UCSD-AML1 (cell line): ENCODE measurements around the gene PTPA.

ENCODE experiments used
- DNase-seq: peaks from one replicate; lab custom pipeline; 2025; ENCODE audit not compliant: unreplicated experiment; lab: John Stamatoyannopoulos, UW

PTPA gene

DNA sequence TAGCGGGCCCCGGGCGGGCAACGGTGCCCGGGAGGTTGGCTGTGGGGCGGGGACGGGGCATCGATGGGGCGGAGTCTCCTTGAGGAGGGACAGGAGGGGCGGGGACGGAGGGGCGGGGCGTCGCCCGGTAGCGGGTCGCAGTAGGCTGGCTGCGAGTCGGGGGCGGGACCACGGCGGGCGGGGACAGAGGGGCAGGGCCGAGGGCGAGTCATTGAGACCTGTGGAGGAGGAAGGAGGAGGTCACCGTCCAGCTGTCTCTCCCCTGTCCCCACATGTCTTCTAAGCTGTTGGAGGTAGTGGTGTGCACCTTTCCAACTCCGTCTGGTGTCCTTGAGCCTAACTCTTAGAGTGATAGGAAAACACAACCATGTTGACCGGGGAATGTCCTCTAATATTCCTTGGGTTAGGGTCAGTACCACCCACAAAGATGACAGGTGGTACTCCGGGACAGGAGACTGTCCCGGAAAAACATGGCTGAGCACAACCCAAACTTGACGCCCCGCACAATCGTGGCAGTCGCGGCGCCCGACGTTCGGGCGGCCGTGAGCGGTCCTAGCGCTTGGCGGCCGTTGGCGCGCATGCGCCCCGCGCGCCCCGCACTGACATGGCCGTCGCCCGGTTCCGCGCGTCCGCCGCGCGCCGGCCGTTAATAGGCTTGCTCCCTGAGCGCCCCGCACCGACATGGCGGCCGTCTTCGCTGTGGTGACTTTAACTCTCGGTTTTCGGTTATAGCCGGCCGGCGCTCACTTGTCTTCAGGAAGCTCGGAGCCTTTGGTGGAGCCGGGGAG is at the start of gene PTPA, which contains the start of gene CRAT:
TSS of gene PTPA (plus strand) at position 676 of the 788 bp plus-strand sequence. CDS start 186 bp downstream, outside the sequence.
TSS of gene CRAT (minus strand) at position 54 of the 788 bp plus-strand sequence. CDS start 284 bp downstream, outside the sequence.
- DNase-seq: peak; percentile 94

DNA sequence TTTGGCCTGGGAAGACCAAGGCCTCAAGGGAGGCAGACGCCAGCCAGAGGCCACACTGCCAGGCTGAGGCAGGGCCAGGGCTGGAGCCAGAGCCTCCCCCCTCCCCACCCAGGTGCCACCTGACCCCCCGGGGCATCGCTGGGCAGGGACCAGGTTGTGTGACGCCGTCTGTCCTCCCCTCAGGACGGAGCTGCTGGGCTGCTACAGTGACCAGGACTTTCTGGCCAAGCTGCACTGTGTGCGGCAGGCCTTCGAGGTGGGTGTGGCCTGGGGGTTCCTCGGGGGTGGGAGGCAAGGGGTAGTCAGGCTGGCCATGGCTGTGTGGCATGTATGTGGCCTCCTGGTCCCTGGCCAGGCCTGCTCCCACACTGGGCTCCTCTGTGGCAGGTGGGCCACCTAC is 48.2 kb upstream of the PTPA start:
- DNase-seq: no peak

GRCh38 chr9:129064499-129064908 is 46.7 kb upstream of the PTPA start:
- no peak for DNase-seq

DNA sequence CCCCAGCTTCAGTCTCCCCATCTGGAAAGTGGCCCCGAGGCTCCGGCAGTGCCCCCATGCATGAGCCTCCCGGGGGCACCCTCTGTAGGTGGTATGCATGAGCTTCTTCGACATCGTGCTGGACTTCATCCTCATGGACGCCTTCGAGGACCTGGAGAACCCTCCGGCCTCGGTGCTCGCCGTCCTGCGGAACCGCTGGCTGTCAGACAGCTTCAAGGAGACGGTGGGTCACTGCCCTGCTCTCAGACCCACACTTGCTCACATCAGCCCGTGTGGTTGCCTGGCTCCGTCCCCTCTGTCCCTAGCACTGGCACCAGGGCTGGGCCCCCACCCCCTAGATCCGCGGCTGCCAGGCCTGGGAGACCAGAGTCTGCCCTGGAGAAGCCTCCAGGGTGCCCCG is 43.1 kb upstream of the PTPA start:
- no peak for DNase-seq

DNA sequence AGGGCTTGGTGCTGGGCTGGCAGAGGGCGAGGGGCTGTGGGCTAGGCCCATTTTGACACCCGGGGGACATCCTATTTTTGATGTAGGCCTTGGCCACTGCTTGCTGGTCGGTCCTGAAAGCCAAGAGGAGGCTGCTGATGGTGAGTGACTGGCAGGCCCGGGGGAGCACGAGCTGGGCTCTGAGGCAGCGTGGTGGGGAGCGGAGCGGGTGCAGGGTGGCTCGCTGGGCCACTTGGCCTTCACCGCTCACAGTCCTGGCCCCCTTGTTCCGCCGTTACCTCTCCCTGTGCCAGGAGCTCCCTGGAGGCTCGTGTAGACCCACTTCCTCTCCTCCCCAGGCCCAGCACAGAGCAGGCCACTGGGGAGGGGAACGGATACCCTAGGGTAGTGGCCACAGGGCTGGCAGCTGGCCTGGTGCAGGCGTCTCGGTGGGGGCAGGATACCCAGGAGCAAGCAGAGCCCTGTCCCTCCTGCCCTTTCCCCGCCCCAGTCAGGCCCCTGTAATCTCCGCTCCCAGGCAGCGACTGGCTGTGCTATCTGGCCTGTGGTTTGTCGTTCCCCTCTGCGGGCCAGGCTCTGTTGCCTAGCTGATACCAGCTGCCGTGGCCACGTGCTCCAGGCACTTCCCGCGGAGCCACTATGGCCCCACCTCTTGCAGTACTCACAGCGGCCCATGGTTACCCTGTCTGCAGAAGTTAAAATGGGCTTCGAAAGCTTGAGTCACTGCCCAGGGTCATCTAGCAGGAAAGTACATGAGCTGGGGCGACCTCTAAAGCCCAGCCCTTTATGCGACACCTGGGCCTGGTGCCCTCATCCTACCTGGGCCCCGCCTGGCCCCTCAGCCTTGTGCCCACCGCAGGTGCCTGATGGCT is 42.0 kb upstream of the PTPA start:
- DNase-seq: peak; percentile 93

DNA sequence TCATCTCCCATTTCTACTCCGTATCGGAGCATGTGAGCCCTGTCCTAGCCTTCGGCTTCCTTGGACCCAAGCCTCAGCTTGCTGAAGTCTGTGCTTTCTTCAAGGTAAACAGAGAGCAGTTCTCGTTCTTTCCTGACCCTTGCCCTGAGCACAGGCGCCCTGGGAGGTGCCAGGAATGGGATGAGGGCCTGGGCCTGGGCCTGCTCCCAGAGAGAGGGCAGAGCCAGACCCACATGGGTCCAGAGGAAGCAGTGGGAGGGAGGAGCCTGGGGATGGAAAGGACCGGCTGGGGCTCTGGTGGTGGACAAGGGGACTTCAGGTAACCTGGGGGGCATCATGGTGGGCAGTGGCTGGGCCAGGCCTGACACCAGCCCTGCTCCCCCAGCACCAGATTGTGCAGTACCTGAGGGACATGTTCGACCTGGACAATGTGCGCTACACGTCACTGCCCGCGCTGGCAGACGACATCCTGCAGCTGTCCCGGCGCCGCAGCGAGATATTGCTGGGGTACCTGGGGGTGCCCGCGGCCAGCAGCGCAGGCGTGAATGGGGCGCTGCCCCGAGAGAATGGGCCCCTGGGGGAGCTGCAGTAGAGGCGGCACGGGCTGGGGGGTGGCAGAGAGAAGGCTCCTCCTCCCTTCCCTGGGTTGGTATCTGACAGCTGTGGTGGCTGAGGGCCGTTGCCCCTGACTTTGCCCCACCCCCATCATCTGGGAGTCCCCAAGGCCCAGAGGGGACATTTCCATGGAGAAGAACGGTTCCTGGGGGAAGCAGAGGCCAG is 41.2 kb upstream of the PTPA start:
- no peak for DNase-seq

DNA sequence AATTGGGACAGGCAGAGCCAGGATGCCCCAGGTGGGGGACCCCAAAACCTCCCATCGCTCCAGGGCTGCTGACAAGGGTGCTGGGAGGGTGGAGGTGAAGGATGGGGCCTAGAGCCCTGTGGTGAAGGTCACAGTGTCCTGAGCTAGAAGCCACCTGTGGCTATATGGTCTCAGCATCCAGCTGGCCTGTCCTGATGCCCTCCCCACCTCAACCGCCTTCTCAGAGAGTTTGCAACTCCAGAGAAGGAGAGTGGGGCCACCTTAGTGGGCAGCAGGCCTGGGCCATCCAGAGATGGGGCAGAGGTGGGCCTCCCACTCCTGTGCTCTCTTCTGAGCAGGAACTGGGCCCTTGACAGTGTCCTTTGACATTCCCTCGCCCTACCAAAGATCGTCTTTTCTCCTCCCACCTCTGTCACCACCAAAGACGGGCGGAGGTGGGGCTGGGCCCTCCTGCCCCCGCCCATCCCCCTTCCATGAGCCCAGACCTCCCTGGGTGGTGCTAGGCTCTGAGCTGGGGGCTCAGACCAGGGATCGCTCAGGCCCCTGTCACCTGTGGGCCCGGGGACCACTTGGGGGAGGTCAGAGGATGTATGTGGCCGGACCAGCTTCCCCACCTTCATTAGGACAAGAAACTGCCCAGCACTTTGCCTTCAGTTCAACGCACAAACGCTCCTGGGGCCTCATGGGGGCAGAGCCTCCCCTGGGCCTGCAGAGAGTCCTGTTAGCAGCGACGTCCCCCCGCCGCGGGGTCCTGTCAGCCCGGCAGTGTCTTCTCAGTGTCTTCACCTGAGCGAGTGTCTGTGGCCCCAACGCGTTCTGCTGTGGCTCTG is 40.3 kb upstream of the PTPA start:
- DNase-seq: no peak

DNA sequence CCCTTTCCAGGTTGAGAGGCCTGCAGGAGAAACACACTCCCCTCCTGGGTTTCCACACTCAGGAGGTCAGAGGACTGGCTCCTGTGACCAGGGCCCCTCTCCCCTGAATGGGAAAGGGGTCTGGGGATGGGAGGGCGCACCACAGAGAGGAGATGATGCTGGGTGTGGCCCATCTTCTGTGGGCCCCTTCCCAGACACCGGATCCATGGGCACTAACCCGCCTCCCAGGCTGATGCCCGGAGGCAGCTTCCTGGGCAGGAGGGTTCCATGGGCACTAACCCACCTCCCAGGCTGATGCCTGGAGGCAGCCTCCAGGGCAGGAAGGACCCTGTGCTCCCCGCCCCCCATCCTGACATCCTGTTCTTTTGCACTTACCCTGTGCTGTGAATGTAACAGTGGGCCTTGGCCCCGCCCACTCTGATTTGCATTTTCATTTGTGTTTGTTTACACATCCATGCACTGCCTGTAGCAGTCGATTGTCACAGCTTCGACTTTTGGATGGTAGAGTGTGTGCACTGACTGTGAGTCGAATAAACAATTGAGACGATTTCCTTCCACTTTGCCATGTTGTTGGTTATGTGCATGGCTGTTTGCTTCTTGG is 39.6 kb upstream of the PTPA start:
- DNase-seq: peak; percentile 30

DNA sequence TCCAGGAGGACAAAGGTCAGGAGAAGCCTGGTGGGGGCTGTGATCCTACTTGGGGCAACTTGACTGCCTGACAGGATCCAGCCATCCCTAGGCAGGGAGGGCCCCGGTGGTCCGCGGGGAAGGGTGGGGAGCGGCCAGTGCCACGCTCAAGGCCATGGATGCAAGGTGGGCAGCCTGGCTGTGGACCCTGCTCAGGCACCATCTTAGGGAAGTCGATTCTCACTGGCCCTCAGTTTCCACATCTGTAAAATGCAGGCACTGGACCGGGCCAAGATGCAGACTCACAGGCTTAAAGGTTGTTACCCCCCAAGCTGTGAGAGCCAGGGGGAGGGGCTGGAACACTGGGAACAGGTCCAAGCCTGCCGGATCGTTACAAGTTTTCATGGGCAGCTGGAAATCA is 39.0 kb upstream of the PTPA start:
- no peak for DNase-seq

- DNase-seq: no peak
Observed at GRCh38 chr9:129073404-129073803, 37.8 kb upstream of the PTPA start.

DNA sequence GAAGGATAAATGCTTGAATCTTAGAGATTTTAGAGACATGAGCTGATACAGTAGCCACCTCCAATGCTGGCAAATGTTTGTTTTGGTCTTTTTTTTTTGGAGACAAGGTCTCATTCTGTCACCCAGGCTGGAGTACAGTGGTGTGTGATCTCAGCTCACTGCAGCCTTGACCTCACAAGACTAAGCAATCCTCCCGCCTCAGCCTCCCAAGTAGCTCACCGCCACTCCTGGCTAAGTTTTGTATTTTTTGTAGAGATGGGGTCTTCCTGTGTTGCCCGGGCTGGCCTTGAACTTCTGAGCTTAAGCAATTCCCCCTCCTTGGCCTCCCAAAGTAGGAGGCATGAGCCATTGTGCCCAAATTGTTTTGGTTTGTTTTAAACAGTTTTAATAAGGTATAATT is 37.1 kb upstream of the PTPA start:
- no peak for DNase-seq

DNA sequence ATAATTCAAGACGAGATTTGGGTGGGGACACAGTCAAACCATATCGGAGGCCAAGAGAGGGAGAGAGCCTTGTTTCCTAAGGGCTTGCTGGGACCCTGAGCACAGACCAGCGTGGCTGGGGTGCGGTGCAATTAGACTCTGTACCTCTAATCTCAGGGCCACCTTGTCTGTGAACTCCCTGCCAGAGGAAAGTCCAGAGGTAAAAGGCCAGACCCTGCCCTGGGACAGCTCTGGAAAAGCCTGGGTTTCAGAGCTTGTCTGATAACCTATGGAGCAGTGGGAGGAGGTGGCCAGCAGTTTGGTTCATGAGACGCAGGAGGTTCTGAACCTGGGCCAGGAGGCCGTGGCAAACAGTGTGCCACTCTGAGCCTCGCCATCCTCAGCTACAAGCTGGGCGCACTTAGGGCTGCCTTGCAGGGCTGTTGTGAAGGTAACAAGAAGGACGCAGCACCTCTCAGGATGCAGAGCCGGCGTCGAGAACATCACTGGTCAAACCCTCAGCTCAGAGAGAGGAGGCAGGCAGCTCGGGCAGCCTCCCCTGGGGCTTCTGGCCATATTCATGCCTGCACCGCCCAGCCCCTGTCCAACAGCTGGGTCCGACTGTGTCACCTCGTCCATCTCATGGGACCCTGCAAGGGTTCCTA is 35.1 kb upstream of the PTPA start:
- no peak for DNase-seq

GRCh38 chr9:129076640-129077037 is 34.6 kb upstream of the PTPA start:
- no peak for DNase-seq

DNA sequence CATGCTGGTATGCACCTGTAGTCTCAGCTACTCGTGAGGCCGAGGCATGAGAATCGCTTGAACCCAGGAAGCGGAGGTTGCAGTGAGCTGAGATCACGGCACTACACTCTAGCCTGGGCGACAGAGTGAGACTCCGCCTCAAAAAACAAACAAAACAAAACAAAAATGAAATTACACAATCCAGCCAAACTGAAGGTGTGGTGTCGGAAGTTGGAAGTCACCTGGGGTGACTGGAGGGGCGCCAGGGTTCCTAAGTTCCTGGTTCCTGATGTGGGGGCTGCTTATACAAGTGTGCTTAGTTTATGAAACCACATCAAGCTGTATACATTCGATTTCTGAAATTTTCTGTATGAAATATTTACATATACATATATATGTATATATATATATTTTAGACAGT is 34.0 kb upstream of the PTPA start:
- DNase-seq: no peak

- DNase-seq: no peak
Observed at GRCh38 chr9:129078691-129079503, 32.3 kb upstream of the PTPA start.

- DNase-seq: no peak
Observed at GRCh38 chr9:129079829-129080228, 31.4 kb upstream of the PTPA start.

GRCh38 chr9:129080298-129080600 is 31.0 kb upstream of the PTPA start:
- no peak for DNase-seq

DNA sequence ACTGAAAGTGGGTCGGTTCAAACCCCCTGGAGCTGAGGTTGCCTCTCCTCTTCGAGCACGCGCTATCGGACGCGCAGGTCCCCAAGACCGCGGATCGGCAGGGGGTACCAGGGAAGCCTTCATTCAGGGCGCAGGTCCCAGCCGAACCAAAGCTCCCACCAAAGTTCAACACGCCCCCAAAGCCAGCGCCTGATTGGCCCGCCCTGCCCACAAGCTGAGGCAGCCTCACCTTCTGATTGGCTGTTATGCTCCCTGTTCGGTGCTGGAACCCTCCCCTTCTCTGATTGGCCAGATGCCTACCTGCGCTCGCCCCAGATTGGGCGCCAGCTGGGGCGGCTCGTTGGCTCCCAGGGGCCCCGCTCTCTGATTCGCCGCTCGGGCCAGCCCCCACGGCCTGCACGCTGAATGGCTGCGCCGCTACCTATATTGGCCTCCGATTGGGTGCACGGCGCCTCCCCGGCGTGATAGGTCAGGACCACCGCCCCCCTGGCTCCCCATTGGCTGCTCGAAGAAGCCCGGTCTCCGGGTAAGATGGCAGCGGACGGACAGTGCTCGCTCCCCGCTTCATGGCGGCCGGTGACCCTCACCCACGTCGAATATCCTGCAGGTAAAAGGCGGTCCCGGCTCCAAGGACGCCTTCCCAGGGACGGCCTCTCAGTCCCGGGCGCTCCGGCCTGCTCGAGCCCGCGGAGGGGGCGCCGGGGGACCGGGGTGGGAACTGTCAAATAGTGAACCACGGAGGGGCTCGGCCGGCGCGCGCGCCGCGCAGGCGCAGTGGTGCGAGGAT is 30.4 kb upstream of the PTPA start, which contains the start of gene DOLPP1:
TSS of gene DOLPP1 (plus strand) at position 511 of the 787 bp plus-strand sequence. CDS start at position 532, 21 bp downstream.
- peak; percentile 99 for DNase-seq
